ENCODE data around the gene PYCARD.
"Not testable (repeated sequence)": the region's sequence is repeated elsewhere in the genome, so short reads cannot be mapped to it uniquely, and the experiment has no call there.

Gene PYCARD

DNA sequence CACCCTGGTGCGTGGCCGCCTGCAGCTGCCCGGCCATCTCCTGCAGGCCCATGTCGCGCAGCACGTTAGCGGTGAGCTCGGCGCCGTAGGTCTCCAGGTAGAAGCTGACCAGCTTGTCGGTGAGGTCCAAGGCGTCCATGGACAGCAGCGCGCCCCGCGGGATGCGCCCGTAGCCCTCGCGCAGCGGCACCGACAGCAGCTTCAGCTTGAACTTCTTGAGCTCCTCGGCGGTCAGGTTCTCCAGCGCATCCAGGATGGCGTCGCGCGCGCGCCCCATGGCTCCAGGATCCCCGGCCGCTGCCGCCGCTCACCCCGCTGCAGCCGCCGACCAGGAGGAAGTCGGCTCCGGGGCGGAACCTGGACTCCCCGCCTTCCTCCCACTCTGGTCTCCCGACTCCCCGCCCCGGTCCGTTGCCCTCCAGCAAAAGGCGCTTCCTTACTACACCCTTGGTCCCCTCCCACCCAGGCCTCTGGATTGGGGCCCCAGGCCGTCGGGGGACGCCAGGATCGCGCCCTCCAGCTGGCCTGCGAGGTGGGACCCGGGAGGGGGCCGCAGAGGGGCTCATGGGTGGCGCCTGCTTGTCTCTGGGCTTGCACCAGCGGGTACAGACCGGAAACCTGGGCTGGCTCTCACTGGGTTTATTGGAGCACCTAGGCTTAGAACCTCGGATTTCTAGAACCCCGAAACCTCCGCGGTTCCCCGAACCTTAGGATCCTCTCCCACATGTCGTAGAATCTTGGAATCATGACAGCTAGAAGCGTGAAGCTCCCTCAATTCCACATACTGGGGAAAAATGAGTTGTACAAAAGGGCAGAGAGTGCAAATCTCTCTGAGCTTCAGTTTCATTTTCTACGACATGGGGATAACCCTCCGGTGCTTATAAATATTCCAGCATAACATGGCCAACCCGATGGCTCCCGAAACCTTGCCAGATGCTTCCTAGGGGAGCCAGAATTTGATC is at the start of gene PYCARD:
Gene PYCARD (minus strand): TSS at position 347 of the 962 bp plus-strand sequence. CDS start 70 bp downstream, at position 277.
- DNase-seq: peak in 4 of 51 donors; percentile 12 to 35 (median 22)

DNA sequence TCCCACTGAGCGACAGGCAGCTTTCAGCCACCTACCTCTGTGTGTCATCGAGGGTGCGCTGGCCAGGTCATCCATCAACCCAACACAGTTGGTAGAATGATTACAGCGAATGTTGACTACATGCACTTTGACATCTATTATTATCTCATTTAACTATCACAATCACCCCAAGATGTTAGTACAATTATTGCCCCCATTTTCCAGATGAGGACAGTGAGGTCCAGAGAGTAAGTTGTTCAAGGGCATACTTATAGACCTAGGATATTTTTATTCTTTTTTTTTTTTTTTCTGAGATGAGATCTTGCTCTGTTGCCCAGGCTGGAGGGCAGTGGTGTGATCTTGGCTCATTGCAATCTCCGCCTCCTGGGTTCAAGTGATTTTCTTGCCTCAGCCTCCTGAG is 48.9 kb upstream of the PYCARD start:
- DNase-seq: no peak

DNA sequence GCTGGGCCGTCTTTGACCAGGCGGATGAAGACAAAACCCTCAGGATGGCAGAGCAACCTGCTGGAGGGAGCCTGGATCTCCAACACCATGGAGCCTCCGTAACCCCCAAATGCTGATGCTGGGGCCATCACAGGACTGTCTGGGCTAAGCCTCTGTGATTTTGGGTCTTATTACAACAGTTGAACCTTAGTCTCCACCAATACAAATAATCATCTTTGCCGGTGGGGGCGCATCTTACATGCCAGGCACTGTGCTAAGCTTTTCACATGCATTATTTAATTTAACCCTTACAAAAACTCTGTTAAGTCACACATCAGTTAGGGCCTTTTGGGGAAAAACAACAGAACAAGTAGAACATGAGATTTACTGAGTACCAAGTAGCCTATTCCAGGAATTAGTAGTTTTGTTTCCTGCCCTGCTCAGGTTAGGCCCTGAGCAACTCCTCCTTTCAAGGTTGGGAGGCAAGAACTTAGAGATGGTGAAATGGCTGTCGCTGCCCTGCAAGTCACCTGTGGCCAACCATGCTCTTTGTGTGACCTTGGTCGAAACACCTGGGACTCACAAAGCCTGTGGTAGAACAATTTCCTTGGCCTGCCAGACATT is 48.3 kb upstream of the PYCARD start:
- DNase-seq: no peak

DNA sequence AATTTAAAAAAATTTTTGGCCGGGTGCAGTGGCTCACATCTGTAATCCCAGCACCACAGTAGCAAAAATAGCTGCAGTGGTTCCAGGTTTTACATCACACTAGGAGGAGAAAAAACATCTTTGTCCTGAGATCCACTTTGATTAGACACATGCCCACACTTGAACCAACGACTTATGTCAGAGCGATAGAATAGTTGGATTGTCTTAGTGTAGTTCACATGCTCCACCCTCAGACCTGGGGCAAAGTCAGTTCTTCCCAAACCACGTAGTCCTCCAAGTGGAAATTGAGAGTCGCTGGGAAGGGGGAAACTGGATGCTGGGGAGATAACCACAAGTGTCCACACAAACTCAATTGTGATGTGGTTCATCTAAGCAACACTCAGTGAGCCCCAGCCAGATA is 45.8 kb upstream of the PYCARD start:
- DNase-seq: no peak

DNA sequence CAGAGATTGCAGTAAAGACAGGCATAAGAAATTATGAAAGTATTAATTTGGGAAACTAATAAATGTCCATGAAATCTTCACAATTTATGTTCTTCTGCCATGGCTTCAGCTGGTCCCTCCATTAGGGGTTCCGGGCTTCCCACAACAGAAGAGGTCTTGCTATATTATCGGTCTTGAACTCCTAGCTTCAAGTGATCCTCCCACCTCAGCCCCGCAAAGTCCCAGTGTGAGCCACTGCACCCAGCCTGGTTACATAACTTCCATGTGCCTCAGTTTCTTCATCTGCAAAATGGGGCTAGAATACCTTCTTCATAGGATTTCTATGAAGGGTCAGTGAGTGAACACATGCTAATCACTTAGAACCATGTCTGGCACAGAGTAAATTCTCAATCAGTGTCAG is 43.7 kb upstream of the PYCARD start:
- no peak for DNase-seq

DNA sequence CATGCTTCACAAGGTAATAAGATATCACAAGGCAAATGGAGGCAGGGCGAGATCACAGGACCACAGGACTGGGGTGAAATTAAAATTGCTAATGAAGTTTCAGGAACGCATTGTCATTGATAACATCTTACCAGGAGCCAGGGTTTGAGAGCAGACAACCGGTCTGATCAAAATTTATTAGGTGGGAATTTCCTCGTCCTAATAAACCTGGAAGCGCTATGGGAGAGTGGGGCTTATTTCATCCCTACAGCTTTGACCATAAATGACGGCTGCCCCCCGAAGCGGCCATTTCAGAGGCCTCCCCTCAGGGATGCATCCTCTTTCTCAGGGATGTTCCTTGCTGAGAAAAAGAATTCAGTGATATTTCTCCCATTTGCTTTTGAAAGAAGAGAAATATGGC is 43.0 kb upstream of the PYCARD start:
- DNase-seq: not testable (repeated sequence)

DNA sequence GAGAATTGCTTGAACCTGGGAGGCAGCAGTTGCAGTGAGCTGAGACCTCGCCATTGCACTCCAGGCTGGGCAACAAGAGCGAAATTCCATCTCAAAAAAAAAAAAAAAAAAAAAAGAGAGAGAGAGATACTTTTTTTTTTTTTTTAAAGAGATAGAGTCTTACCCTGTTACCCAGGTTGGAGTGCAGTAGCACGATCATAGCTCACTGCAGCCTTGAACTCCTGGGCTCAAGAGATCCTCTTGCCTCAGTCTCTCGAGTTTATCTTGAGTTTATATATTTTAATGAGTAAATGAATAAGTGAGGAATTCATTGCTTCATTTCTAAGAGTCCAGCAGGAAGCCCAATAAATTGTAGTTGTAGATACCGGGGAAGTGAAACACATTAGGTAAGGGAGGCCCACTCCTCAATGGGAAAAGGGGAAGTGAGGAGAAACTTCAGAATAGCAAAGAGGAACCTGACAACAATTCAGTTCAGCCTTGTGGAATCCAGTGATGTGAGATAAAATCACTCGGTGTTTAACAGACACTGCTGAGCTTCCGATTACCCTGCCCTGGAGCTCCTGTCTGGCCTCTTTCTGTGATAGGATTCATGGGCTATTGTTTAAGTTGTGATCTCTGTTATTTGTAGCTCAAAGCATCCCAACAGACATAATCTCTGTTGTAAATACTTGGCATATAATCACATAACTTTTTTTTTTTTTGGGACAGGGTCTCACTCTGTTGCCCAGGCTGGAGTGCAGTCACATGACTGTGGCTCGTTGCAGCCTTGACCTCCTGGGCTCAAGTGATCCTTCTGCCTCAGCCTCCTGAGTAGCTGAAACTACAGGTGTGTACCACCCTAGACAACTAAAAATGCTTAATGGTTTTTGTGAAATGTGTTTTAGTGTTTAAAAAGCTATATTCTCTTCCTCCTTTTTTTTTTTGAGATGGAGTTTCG is 41.4 kb upstream of the PYCARD start:
- peak in 1 of 51 donors; percentile 15 for DNase-seq

DNA sequence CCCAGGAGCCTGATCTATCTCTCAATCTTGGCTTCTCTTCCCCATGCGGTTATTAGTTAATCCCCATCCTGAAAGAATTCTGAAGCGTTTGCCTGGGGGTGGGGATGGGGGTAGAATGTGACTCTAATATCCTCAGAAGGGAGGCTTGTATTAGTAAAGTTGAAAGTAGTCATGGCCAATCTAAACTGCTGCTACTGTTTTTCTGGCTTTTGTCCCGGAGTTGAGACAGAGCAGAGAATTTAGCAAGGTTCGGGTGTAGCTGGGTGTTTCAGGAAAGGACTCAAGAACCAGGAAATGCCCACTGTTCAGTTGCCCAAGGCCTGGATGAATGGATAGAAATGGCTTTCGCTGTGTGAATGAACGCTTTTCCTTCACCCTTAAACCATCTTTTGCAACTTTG is 39.6 kb upstream of the PYCARD start:
- DNase-seq: no peak

DNA sequence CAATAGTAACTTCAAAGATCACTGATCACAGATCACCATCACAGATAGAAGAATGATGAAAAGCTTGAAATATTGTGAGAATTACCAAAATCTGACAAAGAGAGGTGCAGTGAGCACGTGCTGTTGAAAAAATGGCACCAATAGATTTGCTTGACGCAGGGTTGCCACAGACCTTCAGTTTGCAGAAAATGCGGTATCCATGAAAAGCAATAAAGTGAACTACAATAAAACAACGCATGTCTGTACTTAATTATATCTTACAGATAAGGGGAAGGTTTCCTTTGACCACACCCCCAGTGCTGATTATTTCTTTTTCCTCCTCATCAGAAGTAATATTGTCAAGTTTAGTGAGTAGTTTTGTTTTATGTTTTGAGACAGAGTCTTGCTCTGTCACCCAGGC is 35.5 kb upstream of the PYCARD start:
- no peak for DNase-seq

DNA sequence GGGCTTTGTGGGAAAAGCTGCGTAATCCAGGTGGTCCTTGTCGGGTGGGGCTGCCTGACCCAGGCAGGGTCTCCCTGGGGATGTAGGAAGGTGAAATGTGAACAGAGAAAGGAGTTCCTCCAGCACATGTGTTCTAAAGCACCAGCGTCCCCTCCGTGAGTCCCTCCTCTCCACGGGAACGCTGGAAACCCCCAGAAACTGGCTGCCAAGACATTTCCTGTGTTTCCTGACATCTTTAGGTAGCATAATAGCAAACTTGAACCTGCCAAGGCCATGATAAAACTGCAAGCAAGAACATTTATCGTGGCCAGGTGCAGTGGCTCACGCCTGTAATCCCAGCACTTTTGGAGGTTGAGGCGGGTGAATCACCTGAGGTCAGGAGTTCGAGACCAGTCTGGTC is 26.9 kb upstream of the PYCARD start:
- DNase-seq: no peak

DNA sequence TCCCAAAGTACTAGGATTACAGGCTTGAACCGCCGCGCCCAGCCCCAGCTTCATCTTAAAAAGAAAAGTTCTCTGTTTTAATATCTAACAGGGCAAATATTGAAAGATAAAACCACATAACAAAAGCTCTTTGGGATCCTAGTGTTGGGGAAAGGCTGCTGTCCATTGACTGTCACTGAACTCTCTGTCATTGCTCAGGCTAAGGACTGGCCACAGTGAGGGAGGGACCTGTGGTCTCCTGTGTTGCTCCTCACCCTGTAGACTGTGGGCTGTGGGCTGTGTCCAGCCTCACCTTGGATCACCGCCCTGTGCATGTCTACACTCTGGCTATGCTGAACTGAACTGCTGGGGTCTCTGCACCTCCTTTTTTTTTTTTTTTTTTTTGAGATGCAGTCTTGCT is 25.6 kb upstream of the PYCARD start:
- no peak for DNase-seq

DNA sequence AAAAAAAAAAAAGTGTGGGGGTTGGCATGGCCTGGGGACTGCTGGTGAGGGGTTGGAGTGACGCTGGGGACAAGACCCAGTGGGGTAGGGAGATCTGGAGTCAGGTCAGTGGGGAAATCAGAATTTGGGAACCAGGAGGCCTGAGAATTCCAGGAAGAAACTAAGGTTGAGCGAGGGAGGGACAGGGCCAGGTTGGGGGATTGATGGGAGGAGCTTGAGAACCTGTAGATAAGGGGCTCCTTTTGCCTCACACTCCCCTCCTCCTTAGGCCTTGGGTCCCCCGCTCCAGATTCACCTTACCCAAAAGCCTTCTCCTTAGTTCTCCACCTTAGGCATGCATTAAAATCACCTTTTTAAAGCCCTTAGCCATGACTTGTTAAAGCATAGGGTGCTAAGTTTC is 22.6 kb upstream of the PYCARD start:
- DNase-seq: no peak

DNA sequence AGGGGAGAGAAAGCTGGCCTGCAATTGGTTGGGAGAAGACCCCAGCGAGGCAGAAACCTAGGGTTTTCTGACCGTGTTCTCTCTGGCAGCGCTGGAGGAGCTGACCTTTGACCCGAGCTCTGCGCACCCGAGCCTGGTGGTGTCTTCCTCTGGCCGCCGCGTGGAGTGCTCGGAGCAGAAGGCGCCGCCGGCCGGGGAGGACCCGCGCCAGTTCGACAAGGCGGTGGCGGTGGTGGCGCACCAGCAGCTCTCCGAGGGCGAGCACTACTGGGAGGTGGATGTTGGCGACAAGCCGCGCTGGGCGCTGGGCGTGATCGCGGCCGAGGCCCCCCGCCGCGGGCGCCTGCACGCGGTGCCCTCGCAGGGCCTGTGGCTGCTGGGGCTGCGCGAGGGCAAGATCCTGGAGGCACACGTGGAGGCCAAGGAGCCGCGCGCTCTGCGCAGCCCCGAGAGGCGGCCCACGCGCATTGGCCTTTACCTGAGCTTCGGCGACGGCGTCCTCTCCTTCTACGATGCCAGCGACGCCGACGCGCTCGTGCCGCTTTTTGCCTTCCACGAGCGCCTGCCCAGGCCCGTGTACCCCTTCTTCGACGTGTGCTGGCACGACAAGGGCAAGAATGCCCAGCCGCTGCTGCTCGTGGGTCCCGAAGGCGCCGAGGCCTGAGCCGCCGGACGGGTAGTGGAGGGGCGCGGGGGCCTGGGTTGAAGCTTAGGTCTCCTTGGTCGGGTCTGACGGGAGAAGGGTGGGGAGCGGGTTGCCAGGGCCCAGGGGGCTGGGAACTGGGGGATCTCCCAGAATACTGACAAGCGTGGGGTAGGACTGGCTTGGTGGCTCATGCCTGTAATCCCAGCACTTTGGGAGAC is 21.8 kb upstream of the PYCARD start:
- no peak for DNase-seq

DNA sequence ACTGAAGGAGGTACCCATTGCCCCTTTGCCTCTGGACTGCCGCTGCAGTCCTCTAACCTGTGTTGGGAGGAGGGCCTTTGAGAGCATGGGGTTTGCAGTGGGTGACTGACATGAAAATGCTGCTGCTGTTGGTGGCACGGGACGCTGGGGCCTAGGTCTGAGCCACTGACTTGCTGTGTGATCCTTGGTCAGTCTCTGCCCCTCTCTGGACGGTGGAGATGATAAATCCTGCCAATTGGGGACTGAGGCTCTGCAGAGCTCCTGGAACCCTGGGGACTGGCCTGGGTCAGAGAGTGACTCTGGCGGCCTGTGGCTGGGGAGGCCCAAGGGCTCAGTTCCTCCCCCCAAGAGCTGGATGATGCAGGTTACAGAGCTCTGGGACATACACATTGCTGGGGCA is 20.5 kb upstream of the PYCARD start:
- no peak for DNase-seq

DNA sequence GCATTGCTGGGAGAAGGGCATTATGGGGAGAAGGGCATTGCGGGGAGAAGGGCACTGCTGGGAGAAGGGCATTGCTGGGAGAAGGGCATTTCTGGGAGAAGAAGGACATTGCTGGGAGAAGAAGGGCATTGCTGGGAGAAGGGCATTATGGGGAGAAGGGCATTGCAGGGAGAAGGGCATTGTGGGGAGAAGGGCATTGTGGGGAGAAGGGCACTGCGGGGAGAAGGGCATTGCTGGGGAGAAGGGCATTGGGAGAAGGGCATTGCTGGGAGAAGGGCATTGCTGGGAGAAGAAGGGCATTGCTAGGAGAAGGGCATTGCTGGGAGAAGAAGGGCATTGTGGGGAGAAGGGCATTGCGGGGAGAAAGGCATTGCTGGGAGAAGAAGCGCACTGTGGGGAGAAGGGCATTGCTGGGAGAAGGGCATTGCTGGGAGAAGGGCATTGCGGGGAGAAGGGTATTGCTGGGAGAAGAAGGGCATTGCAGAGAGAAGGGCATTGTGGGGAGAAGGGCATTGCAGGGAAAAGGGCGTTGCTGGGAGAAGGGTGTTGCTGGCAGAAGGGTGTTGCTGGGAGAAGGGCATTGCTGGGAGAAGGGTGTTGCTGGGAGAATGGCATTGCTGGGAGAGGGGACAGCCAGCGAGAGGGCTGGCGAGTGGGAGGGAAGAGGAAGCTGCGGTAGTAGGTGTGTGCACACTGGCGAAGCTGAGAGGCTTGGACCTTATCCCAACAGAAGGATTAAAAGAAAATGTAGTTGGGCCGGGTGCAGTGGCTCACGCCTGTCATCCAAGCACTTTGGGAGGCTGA is 19.0 kb upstream of the PYCARD start:
- DNase-seq: no peak

DNA sequence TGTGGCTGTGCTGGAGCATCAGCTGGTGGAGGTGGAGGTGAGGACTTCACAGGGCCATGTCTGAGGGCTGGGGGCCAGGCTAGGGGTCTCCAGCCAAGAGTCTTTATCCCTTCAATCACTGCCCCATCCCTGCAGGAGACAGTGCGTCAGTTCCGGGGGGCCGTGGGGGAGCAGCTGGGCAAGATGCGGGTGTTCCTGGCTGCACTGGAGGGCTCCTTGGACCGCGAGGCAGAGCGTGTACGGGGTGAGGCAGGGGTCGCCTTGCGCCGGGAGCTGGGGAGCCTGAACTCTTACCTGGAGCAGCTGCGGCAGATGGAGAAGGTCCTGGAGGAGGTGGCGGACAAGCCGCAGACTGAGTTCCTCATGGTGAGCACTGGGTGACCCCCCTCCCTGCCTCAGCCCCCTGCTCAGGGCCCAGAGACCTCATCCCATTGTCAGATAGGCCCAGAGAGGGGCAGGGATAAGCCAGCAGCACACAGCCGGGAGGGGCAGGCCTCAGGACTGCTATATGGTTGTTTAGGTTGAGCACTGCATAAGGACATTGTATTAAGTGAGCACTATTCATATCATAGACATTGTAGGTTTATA is 16.7 kb upstream of the PYCARD start:
- DNase-seq: no peak

DNA sequence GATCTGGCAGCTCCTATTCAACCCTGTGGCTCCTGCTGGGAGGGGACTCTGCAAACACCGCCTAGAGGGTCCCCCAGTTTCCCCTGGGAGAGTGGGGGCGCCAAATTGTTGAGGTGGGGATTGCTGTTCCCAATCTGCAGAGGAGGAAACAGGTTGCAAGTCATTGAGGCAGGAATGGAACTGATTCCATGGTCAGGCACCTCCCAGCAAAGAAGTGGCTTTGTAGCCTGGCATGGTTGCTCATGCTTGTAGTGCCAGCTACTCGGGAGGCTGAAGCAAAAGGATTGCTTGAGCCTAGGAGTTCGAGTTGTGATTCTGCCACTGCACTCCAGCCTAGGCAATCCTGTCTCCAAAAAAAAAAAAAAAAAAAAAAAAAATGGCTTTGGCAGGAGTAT is 14.6 kb upstream of the PYCARD start:
- no peak for DNase-seq

DNA sequence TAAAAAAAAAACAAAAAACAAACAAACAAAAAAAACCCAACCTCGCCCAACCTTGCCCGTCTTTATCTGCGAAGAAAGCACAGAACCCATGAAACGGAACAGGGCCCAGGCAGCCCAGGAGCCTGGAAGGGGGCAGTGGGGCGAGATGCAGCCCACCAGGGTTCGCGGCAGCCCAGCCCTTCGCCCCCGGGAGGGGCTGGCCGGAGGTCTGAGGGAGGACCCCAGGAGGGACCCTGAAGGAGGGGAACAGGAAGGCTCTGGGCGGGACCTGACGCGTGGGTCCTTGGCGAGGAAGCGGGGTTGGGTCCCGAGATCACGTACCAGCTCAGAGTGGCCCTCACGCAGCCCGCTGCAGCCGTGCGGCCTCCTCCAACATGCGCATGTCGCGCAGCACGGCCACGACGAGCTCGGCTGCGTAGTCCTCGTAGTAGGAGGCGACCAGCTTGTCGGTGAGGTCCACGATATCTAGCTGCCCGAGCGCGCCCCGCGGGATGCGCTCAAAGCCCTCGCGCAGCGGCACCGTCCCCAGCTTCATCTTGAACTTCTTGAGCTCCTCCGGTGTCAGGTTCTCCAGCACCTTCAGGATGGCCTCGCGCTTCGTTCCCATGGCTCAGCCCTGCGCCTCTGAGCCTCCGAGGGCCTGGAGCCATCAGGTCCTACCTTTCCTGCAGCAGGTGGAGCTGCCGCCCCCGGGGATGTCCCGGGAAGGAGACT is 14.0 kb upstream of the PYCARD start, which contains the start of gene PYDC1:
Gene PYDC1 (minus strand): TSS at position 714 of the 714 bp plus-strand sequence. CDS start 107 bp downstream, at position 607.
- peak in 1 of 51 donors; percentile 21 for DNase-seq

Measured in hypothalamus (tissue), 51 donors.